GM12878 (cell line): ENCODE measurements around the gene ANKRD13D. TPM values are rescaled to one million over a fixed set of nuclear protein-coding genes. Genes with fewer than 3 reads are reported as not detected.
A peak's percentile ranks its signal among the peaks of the same experiment; 100 is the strongest.

ENCODE experiments used
- CBX3 ChIP-seq: fragments of 200-600 bp; sonication (generic); IDR thresholded peaks from 2 replicates; pipeline ENCODE4 v1.6.1; 2016; ENCODE audit warnings: low read depth, borderline replicate concordance
- EED ChIP-seq: sonication (generic); IDR thresholded peaks from 2 replicates; pipeline ENCODE4 v1.6.1; 2016; ENCODE audit warnings: antibody characterized with exemption, low read depth
- ESRRA ChIP-seq: IDR thresholded peaks from 2 replicates; pipeline ENCODE4 v1.6.1; 2012; ENCODE audit warnings: mild to moderate bottlenecking, low read length, improper control_type of control experiment
- FOS ChIP-seq: IDR thresholded peaks from 3 replicates; pipeline ENCODE4 v1.6.1; 2011; ENCODE audit warnings: borderline replicate concordance; ENCODE audit not compliant: insufficient read length; ENCODE audit errors: extremely low read depth
- GABPA ChIP-seq: IDR thresholded peaks from 2 replicates; pipeline ENCODE4 v1.6.1; 2014; ENCODE audit warnings: antibody characterized with exemption, low read depth, mild to moderate bottlenecking, inconsistent platforms
- HDAC6 ChIP-seq: fragments of 200-600 bp; sonication (generic); IDR thresholded peaks from one replicate; pipeline ENCODE4 v1.8.0; 2017; ENCODE audit warnings: antibody characterized with exemption; ENCODE audit not compliant: unreplicated experiment
- JUNB ChIP-seq: IDR thresholded peaks from 2 replicates; pipeline ENCODE4 v1.6.1; 2016; ENCODE audit warnings: antibody characterized with exemption, mild to moderate bottlenecking
- MEF2B ChIP-seq: fragments of 450-650 bp; IDR thresholded peaks from 2 replicates; pipeline ENCODE4 v1.6.1; 2018; ENCODE audit warnings: mild to moderate bottlenecking, moderate library complexity; ENCODE audit not compliant: partially characterized antibody, poor library complexity, severe bottlenecking
- MTA2 ChIP-seq: fragments of 450-650 bp; IDR thresholded peaks from 2 replicates; pipeline ENCODE4 v1.6.1; 2016; ENCODE audit warnings: low read depth, mild to moderate bottlenecking, moderate library complexity
- MYC ChIP-seq: IDR thresholded peaks from 2 replicates; pipeline ENCODE4 v1.6.1; 2011; ENCODE audit warnings: mild to moderate bottlenecking, low read length, moderate library complexity, inconsistent platforms; ENCODE audit not compliant: insufficient read depth, insufficient replicate concordance, insufficient read length, severe bottlenecking
- NR2C2 ChIP-seq: IDR thresholded peaks from 2 replicates; pipeline ENCODE4 v1.6.1; 2011; ENCODE audit warnings: borderline replicate concordance, low read depth; ENCODE audit not compliant: control insufficient read depth, insufficient read length
- NR2F1 ChIP-seq: fragments of 450-650 bp; conservative IDR thresholded peaks from 2 replicates; pipeline ENCODE4 v1.6.1; 2017; ENCODE audit warnings: mild to moderate bottlenecking
- PAX8 ChIP-seq: fragments of 450-650 bp; IDR thresholded peaks from 2 replicates; pipeline ENCODE4 v1.6.1; 2017; ENCODE audit warnings: mild to moderate bottlenecking, moderate library complexity
- PRDM15 ChIP-seq: fragments of 450-650 bp; formaldehyde crosslinking; IDR thresholded peaks from 2 replicates; pipeline ENCODE4 v1.4.0; 2020; ENCODE audit warnings: mild to moderate bottlenecking, moderate library complexity
- SMAD5 ChIP-seq: IDR thresholded peaks from 2 replicates; pipeline ENCODE4 v1.6.1; 2016; ENCODE audit warnings: antibody characterized with exemption, low read depth
- SMC3 ChIP-seq: IDR thresholded peaks from 2 replicates; pipeline ENCODE4 v1.6.1; 2011; ENCODE audit warnings: low read length, improper control_type of control experiment, borderline replicate concordance
- WRNIP1 ChIP-seq: IDR thresholded peaks from 2 replicates; pipeline ENCODE4 v1.6.1; 2011; ENCODE audit warnings: low read depth, low read length, improper control_type of control experiment, borderline replicate concordance
- YBX1 ChIP-seq: fragments of 450-650 bp; IDR thresholded peaks from 2 replicates; pipeline ENCODE4 v1.6.1; 2016; ENCODE audit warnings: antibody characterized with exemption
- polyA plus RNA-seq, 11 experiments: library from polyadenylated mRNA; depleted of rRNA in 4 of 11; unstranded in 6 of 11; stranded (reverse) in 5 of 11; fragments of >200 nt; fragmentation: Nextera tagmentation in 4 of 11; fragmentation: Illumina TruSeq in 1 of 11; extraction: Ambion mirVana in 4 of 11; extraction: Trizol in 1 of 11; gene quantifications; 1 replicate in 1 of 11; 2 replicates in 10 of 11; pipeline versions ENCODE4 v1.2.1 to v1.2.3, GENCODE V29; 2011 to 2016; ENCODE audit warnings: inconsistent platforms in 2 of 11, missing spikeins in 2 of 11, low read depth in 1 of 11
- total RNA-seq, 4 experiments: library from RNA; depleted of rRNA in 3 of 4; stranded (reverse); fragments of >200 nt in 3 of 4; fragmentation: Illumina TruSeq in 1 of 4; extraction: Trizol in 1 of 4; gene quantifications; 2 replicates each; pipeline versions ENCODE4 v1.2.1 to v1.2.3, GENCODE V29; 2013 to 2021
- TF ChIP-seq, protein P1 (sequence below): fragments of 450-650 bp; formaldehyde crosslinking; IDR thresholded peaks from 2 replicates; pipeline ENCODE4 v1.5.0; 2022; ENCODE audit warnings: mild to moderate bottlenecking, missing genetic modification characterization
- TF ChIP-seq, protein P2 (sequence below): IDR thresholded peaks from 2 replicates; pipeline ENCODE4 v1.6.1; 2012; ENCODE audit warnings: low read depth, low read length, improper control_type of control experiment

Gene ANKRD13D
- total and polyA plus RNA-seq, 10 of the 15 experiments (the other 5 are each of a cell fraction or from before 2014, with no cell fraction given): 2.0 to 56.2 (median 21.4) TPM

DNA sequence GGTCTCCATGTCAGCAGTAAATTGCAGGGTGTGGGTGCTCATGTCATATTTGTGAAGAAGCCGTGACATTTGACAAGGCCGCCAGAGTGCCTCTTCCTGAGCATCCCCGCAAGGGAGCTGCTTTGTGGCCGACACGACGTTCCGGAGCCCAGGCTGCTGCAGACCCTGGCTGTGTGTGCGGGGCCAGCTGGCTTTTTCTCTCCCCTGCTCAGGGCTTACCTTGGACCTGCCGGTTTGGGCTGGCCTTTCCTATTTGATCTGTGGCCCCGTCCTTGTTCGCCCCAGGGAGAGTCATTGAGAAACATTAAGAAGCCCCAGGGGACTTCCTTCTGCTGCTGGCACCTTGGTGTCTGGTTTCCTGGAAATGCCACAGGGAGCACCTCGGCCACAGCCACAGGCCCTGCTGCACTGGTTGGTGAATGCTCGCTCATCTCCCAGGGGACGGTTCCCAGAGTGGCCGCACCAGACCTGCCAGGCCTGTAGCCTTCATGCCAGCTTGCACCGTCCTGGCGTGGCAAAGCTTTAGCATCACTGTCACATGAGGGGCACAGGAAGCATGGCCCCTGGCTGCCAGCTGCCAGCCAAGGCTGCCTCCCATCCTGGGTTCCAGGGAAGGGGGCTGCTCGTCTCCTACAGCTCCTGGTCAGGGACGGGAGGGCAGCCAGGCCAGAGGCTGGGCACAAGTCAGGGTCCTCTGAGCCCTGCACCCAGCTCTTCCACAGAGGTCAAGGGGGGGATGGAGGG lies 17.4 kb upstream of the ANKRD13D start (continued):
- TF ChIP-seq, protein P1, sequence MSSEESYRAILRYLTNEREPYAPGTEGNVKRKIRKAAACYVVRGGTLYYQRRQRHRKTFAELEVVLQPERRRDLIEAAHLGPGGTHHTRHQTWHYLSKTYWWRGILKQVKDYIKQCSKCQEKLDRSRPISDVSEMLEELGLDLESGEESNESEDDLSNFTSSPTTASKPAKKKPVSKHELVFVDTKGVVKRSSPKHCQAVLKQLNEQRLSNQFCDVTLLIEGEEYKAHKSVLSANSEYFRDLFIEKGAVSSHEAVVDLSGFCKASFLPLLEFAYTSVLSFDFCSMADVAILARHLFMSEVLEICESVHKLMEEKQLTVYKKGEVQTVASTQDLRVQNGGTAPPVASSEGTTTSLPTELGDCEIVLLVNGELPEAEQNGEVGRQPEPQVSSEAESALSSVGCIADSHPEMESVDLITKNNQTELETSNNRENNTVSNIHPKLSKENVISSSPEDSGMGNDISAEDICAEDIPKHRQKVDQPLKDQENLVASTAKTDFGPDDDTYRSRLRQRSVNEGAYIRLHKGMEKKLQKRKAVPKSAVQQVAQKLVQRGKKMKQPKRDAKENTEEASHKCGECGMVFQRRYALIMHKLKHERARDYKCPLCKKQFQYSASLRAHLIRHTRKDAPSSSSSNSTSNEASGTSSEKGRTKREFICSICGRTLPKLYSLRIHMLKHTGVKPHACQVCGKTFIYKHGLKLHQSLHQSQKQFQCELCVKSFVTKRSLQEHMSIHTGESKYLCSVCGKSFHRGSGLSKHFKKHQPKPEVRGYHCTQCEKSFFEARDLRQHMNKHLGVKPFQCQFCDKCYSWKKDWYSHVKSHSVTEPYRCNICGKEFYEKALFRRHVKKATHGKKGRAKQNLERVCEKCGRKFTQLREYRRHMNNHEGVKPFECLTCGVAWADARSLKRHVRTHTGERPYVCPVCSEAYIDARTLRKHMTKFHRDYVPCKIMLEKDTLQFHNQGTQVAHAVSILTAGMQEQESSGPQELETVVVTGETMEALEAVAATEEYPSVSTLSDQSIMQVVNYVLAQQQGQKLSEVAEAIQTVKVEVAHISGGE (CRISPR knock-in tag): no peak
- TF ChIP-seq ESRRA (no peak), GABPA (no peak), NR2C2 (no peak), NR2F1 (0 out of 2 replicates have a peak, but pooled peaks have one; percentile 41), MEF2B (peak; percentile 81), MYC (no peak), SMC3 (no peak), JUNB (no peak), SMAD5 (no peak), PAX8 (no peak), YBX1 (no peak), EED (peak; percentile 62; the same call in 1 of the 2 replicates), MTA2 (no peak), PRDM15 (CRISPR knock-in tag) (no peak), WRNIP1 (no peak), CBX3 (no peak), HDAC6 (no peak), FOS (no peak)
- TF ChIP-seq, protein P2, sequence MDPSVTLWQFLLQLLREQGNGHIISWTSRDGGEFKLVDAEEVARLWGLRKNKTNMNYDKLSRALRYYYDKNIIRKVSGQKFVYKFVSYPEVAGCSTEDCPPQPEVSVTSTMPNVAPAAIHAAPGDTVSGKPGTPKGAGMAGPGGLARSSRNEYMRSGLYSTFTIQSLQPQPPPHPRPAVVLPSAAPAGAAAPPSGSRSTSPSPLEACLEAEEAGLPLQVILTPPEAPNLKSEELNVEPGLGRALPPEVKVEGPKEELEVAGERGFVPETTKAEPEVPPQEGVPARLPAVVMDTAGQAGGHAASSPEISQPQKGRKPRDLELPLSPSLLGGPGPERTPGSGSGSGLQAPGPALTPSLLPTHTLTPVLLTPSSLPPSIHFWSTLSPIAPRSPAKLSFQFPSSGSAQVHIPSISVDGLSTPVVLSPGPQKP: no peak
